Measurements from ENCODE around the gene OR12D2. TPM values are rescaled to one million over a fixed set of nuclear protein-coding genes. Genes with fewer than 3 reads are reported as not detected.

Gene OR12D2, protein sequence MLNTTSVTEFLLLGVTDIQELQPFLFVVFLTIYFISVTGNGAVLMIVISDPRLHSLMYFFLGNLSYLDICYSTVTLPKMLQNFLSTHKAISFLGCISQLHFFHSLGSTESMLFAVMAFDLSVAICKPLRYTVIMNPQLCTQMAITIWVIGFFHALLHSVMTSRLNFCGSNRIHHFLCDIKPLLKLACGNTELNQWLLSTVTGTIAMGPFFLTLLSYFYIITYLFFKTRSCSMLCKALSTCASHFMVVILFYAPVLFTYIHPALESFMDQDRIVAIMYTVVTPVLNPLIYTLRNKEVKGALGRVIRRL
- not detected in 2 replicates for total RNA-seq

DNA sequence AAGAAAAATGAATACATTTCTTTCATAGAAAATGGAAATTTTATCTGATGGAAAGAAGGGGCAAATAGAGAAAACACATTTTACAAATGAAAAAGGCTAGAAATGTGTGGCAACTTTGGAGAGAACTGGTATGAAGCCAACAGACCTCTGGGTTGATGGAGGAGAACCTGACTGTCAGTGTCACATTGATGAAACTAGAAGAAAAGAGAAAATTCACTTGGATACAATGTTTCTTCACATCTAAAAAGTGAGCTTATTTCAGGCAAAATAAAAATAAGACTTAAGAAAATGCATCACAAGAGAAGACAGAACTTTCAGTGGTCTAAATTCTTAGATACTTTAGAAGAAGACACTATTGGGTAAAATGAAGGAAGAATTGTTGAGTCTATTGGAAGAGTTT lies at the start of gene OR12D2:
TSS of gene OR12D2 (plus strand) at position 301 of the 400 bp plus-strand sequence. CDS start 1,069 bp downstream, outside the sequence.

GRCh38 chr6:29368765-29369164 lies 26.7 kb upstream of the OR12D2 start, which contains the start of gene OR5V1:
Gene OR5V1 (minus strand): TSS chr6:29368865. CDS start chr6:29356195, 12,670 bp downstream.

GRCh38 chr6:29375191-29375590 lies 20.2 kb upstream of the OR12D2 start, which contains the start of gene OR12D3:
Gene OR12D3 (minus strand): TSS chr6:29375291. CDS start chr6:29375287, 4 bp downstream.

GRCh38 chr6:29414588-29414987 lies 19.2 kb downstream of the OR12D2 start, which contains the start of gene OR12D1:
Gene OR12D1 (plus strand): TSS chr6:29414928.

DNA sequence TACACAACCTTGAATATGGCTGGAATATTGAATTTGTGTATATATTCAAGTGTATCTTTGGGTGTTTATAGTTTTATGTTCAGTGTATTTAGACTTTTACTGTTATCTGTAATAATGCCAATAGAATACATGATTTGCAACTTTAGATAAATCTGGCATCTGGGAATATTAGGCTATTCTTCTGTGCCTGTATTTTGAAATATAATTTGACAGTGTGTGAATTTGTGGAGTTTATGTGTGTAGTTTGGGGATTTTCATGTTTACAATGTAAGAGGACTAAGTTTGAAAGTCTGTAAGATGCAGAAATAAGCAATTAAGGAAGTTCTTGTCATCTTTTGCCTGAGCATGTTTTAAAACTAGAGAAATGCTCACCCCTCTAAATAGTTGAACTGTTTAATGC lies 43.6 kb downstream of the OR12D2 start, which contains the start of gene OR10C1:
TSS of gene OR10C1 (plus strand) at position 301 of the 400 bp plus-strand sequence. CDS start 710 bp downstream, outside the sequence.

Other genes with a start within 250 kb of the OR12D2 start
- gene OR2J2, start 224.7 kb upstream of the OR12D2 start, total RNA-seq: not detected in 2 replicates
- gene OR14J1, start 93.9 kb upstream of the OR12D2 start, total RNA-seq: not detected in 2 replicates
- gene OR5V1, start 26.8 kb upstream of the OR12D2 start, total RNA-seq: not detected in 2 replicates
- gene OR12D3, start 20.3 kb upstream of the OR12D2 start, total RNA-seq: not detected in 2 replicates
- gene OR12D1, start 19.3 kb downstream of the OR12D2 start, total RNA-seq: not detected in 2 replicates
- gene OR10C1, start 43.7 kb downstream of the OR12D2 start, total RNA-seq: not detected in 2 replicates
- not detected in 2 replicates for gene OR11A1, start 61.4 kb downstream of the OR12D2 start, total RNA-seq
- not detected in 2 replicates for gene OR2H1, start 61.5 kb downstream of the OR12D2 start, total RNA-seq
- not detected in 2 replicates for gene MAS1L, start 92.3 kb downstream of the OR12D2 start, total RNA-seq
- gene UBD, start 164.1 kb downstream of the OR12D2 start, total RNA-seq: 0.14 TPM in 1 of 2 replicates, not detected in the other
- not detected in 2 replicates for gene OR2H2, start 189.5 kb downstream of the OR12D2 start, total RNA-seq
- 16.2 TPM in 2 replicates for gene GABBR1, start 237.6 kb downstream of the OR12D2 start, total RNA-seq

Measured in thoracic aorta endothelial cell (primary cell).